OCI-LY3 (cell line): Measurements from ENCODE around the gene GPR39.

ENCODE experiments used
- H2AFZ ChIP-seq: fragments of 200-600, 300-600 bp; shearing (Covaris generic); 2 replicates; pipeline ENCODE4 v1.6.0; 2014; ENCODE audit warnings: antibody characterized with exemption, low read depth, low read length
- H3K27ac ChIP-seq: fragments of 200-600, 300-600 bp; sonication (generic); 2 replicates; pipeline ENCODE4 v1.5.1; 2014; ENCODE audit warnings: mild to moderate bottlenecking, low read length, moderate library complexity, mixed read lengths
- H3K27me3 ChIP-seq: fragments of 200-600, 300-600 bp; sonication (generic); 2 replicates; pipeline ENCODE4 v1.6.1; 2014; ENCODE audit warnings: low read depth, low read length, mixed read lengths
- H3K36me3 ChIP-seq: fragments of 200-600, 300-600 bp; sonication (generic); replicated peaks from 2 replicates; pipeline ENCODE3; 2014; ENCODE audit warnings: low read depth, low read length, mixed read lengths
- H3K4me1 ChIP-seq: fragments of 300-600, 200-600 bp; sonication (generic); 2 replicates; pipeline ENCODE4 v1.6.1; 2014; ENCODE audit warnings: low read length, mixed read lengths
- H3K4me2 ChIP-seq: fragments of 200-600, 300-600 bp; sonication (generic); 2 replicates; pipeline ENCODE4 v1.6.1; 2014; ENCODE audit warnings: low read length, mixed read lengths
- H3K4me3 ChIP-seq: fragments of 300-600, 200-600 bp; sonication (generic); 2 replicates; pipeline ENCODE4 v1.5.1; 2014; ENCODE audit warnings: antibody characterized with exemption, mild to moderate bottlenecking, low read length, moderate library complexity
- H3K79me2 ChIP-seq: fragments of 300-600, 200-600 bp; shearing (Covaris generic); 2 replicates; pipeline ENCODE4 v1.6.1; 2014; ENCODE audit warnings: mild to moderate bottlenecking, low read length, mixed read lengths
- H3K9ac ChIP-seq: fragments of 300-600, 200-600 bp; shearing (Covaris generic); 2 replicates; pipeline ENCODE4 v1.6.0; 2014; ENCODE audit warnings: mild to moderate bottlenecking, low read length, moderate library complexity
- H3K9me3 ChIP-seq: fragments of 200-600, 300-600 bp; shearing (Covaris generic); 2 replicates; pipeline ENCODE4 v1.6.1; 2014; ENCODE audit warnings: low read length, mixed read lengths; ENCODE audit not compliant: insufficient read depth
- H4K20me1 ChIP-seq: fragments of 200-600, 300-600 bp; sonication (generic); 2 replicates; pipeline ENCODE4 v1.6.1; 2016; ENCODE audit warnings: low read length, mixed read lengths; ENCODE audit not compliant: insufficient read depth
- CTCF ChIP-seq: fragments of 200-600, 300-600 bp; sonication (generic); IDR thresholded peaks from 2 replicates; pipeline ENCODE4 v1.5.1; 2014; ENCODE audit warnings: antibody characterized with exemption, low read length, low read depth
- EZH2phosphoT487 ChIP-seq: fragments of 200-600 bp; shearing (Covaris generic); IDR thresholded peaks from 2 replicates; pipeline ENCODE4 v1.6.1; 2018; ENCODE audit warnings: antibody characterized with exemption, mixed run types, low read depth

The GPR39 gene

GRCh38 chr2:132517386-132517785, 100.8 kb downstream of the GPR39 start:
- H3K9ac ChIP-seq = no peak overlapping the region
- H3K27me3 ChIP-seq = no peaks in the 10 kb centered on the region
- H3K4me3 ChIP-seq = no peak overlapping the region
- H3K9me3 ChIP-seq = no peaks in the 10 kb centered on the region
- H3K4me2 ChIP-seq = no peak overlapping the region
- no peaks in the 10 kb centered on the region for H4K20me1 ChIP-seq
- TF ChIP-seq EZH2phosphoT487 (no peak), CTCF (no peak)
- H3K36me3 ChIP-seq = no peaks in the 10 kb centered on the region
- H3K79me2 ChIP-seq = no peaks in the 10 kb centered on the region
- H3K4me1 ChIP-seq = no peaks in the 10 kb centered on the region
- H3K27ac ChIP-seq = no peak overlapping the region
- no peak overlapping the region for H2AFZ ChIP-seq

GRCh38 chr2:132518302-132518701, 101.7 kb downstream of the GPR39 start:
- Histone ChIP-seq H3K9me3 (no peaks in the 10 kb centered on the region), H4K20me1 (no peaks in the 10 kb centered on the region), H3K27ac (no peak overlapping the region), H3K36me3 (no peaks in the 10 kb centered on the region), H3K27me3 (no peaks in the 10 kb centered on the region), H3K4me1 (no peaks in the 10 kb centered on the region), H3K4me2 (no peak overlapping the region), H3K4me3 (no peak overlapping the region), H3K79me2 (no peaks in the 10 kb centered on the region), H3K9ac (no peak overlapping the region), H2AFZ (no peak overlapping the region)
- no peak for TF ChIP-seq CTCF
- TF ChIP-seq EZH2phosphoT487 = no peak

- H3K79me2 ChIP-seq = no peaks in the 10 kb centered on the region
- no peaks in the 10 kb centered on the region for H3K4me1 ChIP-seq
- H3K9ac ChIP-seq = no peak overlapping the region
- H3K9me3 ChIP-seq = no peaks in the 10 kb centered on the region
- H3K27ac ChIP-seq = no peak overlapping the region
- H3K4me2 ChIP-seq = no peak overlapping the region
- TF ChIP-seq EZH2phosphoT487 (no peak), CTCF (no peak)
- no peaks in the 10 kb centered on the region for H4K20me1 ChIP-seq
- H3K4me3 ChIP-seq = no peak overlapping the region
- no peaks in the 10 kb centered on the region for H3K27me3 ChIP-seq
- no peak overlapping the region for H2AFZ ChIP-seq
- H3K36me3 ChIP-seq = no peaks in the 10 kb centered on the region
Measured at GRCh38 chr2:132519566-132519965, 103.0 kb downstream of the GPR39 start.

GRCh38 chr2:132521341-132521740, 104.7 kb downstream of the GPR39 start:
- Histone ChIP-seq H3K9ac (no peak overlapping the region), H2AFZ (no peak overlapping the region), H3K36me3 (no peaks in the 10 kb centered on the region)

More at GRCh38 chr2:132521341-132521740, 104.7 kb downstream of the GPR39 start:
- H4K20me1 ChIP-seq = no peaks in the 10 kb centered on the region
- H3K4me2 ChIP-seq = no peak overlapping the region
- H3K4me3 ChIP-seq = no peak overlapping the region
- TF ChIP-seq EZH2phosphoT487 (no peak), CTCF (no peak)
- no peaks in the 10 kb centered on the region for H3K4me1 ChIP-seq
- H3K9me3 ChIP-seq = no peaks in the 10 kb centered on the region
- H3K27me3 ChIP-seq = no peaks in the 10 kb centered on the region
- no peaks in the 10 kb centered on the region for H3K79me2 ChIP-seq
- no peak overlapping the region for H3K27ac ChIP-seq
